DOHH2 (cell line): ENCODE measurements around the gene GREB1.

Experiments used
- H3F3A ChIP-seq: fragments of 200-600 bp; sonication (generic), shearing (Covaris generic); 2 replicates; pipeline ENCODE4 v1.6.0; 2016; ENCODE audit warnings: antibody characterized with exemption, mild to moderate bottlenecking; ENCODE audit not compliant: control insufficient read depth, insufficient read depth
- H3K27ac ChIP-seq: fragments of 200-600 bp; sonication (generic); 2 replicates; pipeline ENCODE4 v1.5.1; 2014; ENCODE audit warnings: low read depth, mild to moderate bottlenecking, low read length, moderate library complexity
- H3K27me3 ChIP-seq: fragments of 200-600 bp; sonication (generic); 2 replicates; pipeline ENCODE4 v1.6.1; 2014; ENCODE audit warnings: mild to moderate bottlenecking, low read length, mixed read lengths; ENCODE audit not compliant: control insufficient read depth
- H3K36me3 ChIP-seq: fragments of 200-600 bp; sonication (generic); 2 replicates; pipeline ENCODE4 v1.6.1; 2014; ENCODE audit warnings: mild to moderate bottlenecking, low read length, moderate library complexity, mixed read lengths; ENCODE audit not compliant: control insufficient read depth
- H3K4me1 ChIP-seq: fragments of 200-600 bp; sonication (generic); 2 replicates; pipeline ENCODE4 v1.6.1; 2014; ENCODE audit warnings: mild to moderate bottlenecking, low read length, mixed read lengths; ENCODE audit not compliant: control insufficient read depth
- H3K4me2 ChIP-seq: fragments of 200-600 bp; sonication (generic); 2 replicates; pipeline ENCODE4 v1.6.0; 2014; ENCODE audit warnings: mild to moderate bottlenecking, low read length, moderate library complexity
- H3K4me3 ChIP-seq: fragments of 200-600 bp; sonication (generic); 2 replicates; pipeline ENCODE4 v1.5.1; 2014; ENCODE audit warnings: mild to moderate bottlenecking, low read length, mixed read lengths
- H3K79me2 ChIP-seq: fragments of 200-600 bp; sonication (generic); 2 replicates; pipeline ENCODE4 v1.6.1; 2014; ENCODE audit warnings: mild to moderate bottlenecking, low read length, mixed read lengths; ENCODE audit not compliant: control insufficient read depth
- H3K9me2 ChIP-seq: fragments of 200-600 bp; sonication (generic); replicated peaks from 2 replicates; pipeline ENCODE4 v1.6.1; 2014; ENCODE audit warnings: mild to moderate bottlenecking, low read length, mixed read lengths; ENCODE audit not compliant: control insufficient read depth
- H3K9me3 ChIP-seq: fragments of 200-600 bp; sonication (generic); 2 replicates; pipeline ENCODE4 v1.6.1; 2014; ENCODE audit warnings: antibody characterized with exemption, low read length, mixed read lengths; ENCODE audit not compliant: control insufficient read depth, insufficient read depth
- H4K20me1 ChIP-seq: fragments of 200-600 bp; sonication (generic); 2 replicates; pipeline ENCODE4 v1.6.0; 2014; ENCODE audit warnings: low read depth, mild to moderate bottlenecking, antibody characterized with exemption, low read length, moderate library complexity; ENCODE audit not compliant: control insufficient read depth, insufficient read depth
- CTCF ChIP-seq: fragments of 200-600 bp; sonication (generic); IDR thresholded peaks from one replicate; pipeline ENCODE4 v1.5.1; 2014; ENCODE audit warnings: antibody characterized with exemption, mild to moderate bottlenecking, low read depth, low read length; ENCODE audit not compliant: poor library complexity, severe bottlenecking
- EZH2phosphoT487 ChIP-seq: fragments of 200-600 bp; sonication (generic); IDR thresholded peaks from 2 replicates; pipeline ENCODE4 v1.6.1; 2017; ENCODE audit warnings: borderline replicate concordance, mild to moderate bottlenecking, antibody characterized with exemption, low read length, moderate library complexity, mixed read lengths

Gene GREB1

GRCh38 chr2:11663427-11663826, 129.6 kb downstream of the GREB1 start:
- Histone ChIP-seq H3K9me2 (no peaks in the 10 kb centered on the region), H3F3A (no peaks in the 10 kb centered on the region), H3K36me3 (no peaks in the 10 kb centered on the region), H3K79me2 (no peaks in the 10 kb centered on the region), H3K4me2 (no peak overlapping the region), H3K27me3 (0 out of 2 replicates have a peak, but pooled peaks cover 2% of the 10 kb centered on the region), H4K20me1 (no peaks in the 10 kb centered on the region), H3K4me1 (no peaks in the 10 kb centered on the region), H3K27ac (no peak overlapping the region), H3K9me3 (peaks cover 6% of the 10 kb centered on the region), H3K4me3 (no peak overlapping the region)
- TF ChIP-seq EZH2phosphoT487: no peak
- TF ChIP-seq CTCF: no peak

GRCh38 chr2:11665028-11665427, 131.2 kb downstream of the GREB1 start:
- Histone ChIP-seq H3K79me2 (no peaks in the 10 kb centered on the region), H3K4me1 (no peaks in the 10 kb centered on the region), H3K27ac (no peak overlapping the region), H3K36me3 (no peaks in the 10 kb centered on the region), H3K27me3 (0 out of 2 replicates have a peak, but pooled peaks cover 2% of the 10 kb centered on the region), H3K9me2 (no peaks in the 10 kb centered on the region), H4K20me1 (no peaks in the 10 kb centered on the region), H3F3A (no peaks in the 10 kb centered on the region), H3K9me3 (peaks cover 6% of the 10 kb centered on the region), H3K4me2 (no peak overlapping the region), H3K4me3 (no peak overlapping the region)
- TF ChIP-seq CTCF: no peak
- TF ChIP-seq EZH2phosphoT487: no peak

GRCh38 chr2:11665510-11666362, 131.9 kb downstream of the GREB1 start:
- Histone ChIP-seq H3K9me3 (peaks cover 6% of the 10 kb centered on the region), H3K4me1 (no peaks in the 10 kb centered on the region), H3K27me3 (0 out of 2 replicates have a peak, but pooled peaks cover 2% of the 10 kb centered on the region), H3K4me3 (no peak overlapping the region), H4K20me1 (no peaks in the 10 kb centered on the region), H3K4me2 (no peak overlapping the region), H3K9me2 (no peaks in the 10 kb centered on the region), H3F3A (no peaks in the 10 kb centered on the region), H3K36me3 (no peaks in the 10 kb centered on the region), H3K79me2 (no peaks in the 10 kb centered on the region), H3K27ac (no peak overlapping the region)
- TF ChIP-seq EZH2phosphoT487: no peak
- TF ChIP-seq CTCF: no peak
